Measurements from ENCODE around the gene OXSM.

Gene OXSM

DNA sequence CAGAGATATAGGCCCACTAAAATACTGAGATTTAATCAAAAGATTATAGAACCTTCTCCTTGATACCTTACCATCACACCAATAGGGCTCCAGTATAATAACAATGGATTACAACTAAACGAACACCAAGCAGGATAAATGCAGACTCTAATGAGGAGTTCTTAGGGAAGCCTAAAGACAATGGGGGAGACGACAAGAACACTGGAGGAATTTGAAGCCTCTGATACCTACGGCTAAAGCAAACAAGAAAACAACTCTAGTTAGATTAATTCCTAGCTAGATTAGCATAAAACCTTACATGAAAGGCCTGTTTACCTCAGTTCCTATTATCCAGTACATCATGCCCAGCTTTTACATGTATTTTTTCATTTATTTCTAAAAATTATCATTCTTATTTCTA is 41.7 kb upstream of the OXSM start:
- no peak for ATAC-seq
- no peak for TF ChIP-seq ZC3H10 (CRISPR knock-in tag; IDR thresholded peaks at IDR 0.05)
- TF ChIP-seq, protein P1, sequence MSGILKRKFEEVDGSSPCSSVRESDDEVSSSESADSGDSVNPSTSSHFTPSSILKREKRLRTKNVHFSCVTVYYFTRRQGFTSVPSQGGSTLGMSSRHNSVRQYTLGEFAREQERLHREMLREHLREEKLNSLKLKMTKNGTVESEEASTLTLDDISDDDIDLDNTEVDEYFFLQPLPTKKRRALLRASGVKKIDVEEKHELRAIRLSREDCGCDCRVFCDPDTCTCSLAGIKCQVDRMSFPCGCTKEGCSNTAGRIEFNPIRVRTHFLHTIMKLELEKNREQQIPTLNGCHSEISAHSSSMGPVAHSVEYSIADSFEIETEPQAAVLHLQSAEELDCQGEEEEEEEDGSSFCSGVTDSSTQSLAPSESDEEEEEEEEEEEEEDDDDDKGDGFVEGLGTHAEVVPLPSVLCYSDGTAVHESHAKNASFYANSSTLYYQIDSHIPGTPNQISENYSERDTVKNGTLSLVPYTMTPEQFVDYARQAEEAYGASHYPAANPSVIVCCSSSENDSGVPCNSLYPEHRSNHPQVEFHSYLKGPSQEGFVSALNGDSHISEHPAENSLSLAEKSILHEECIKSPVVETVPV (CRISPR knock-in tag; IDR thresholded peaks at IDR 0.05): no peak
- no peak for TF ChIP-seq ZFP3 (CRISPR knock-in tag; IDR thresholded peaks at IDR 0.05)
- TF ChIP-seq, protein P2, sequence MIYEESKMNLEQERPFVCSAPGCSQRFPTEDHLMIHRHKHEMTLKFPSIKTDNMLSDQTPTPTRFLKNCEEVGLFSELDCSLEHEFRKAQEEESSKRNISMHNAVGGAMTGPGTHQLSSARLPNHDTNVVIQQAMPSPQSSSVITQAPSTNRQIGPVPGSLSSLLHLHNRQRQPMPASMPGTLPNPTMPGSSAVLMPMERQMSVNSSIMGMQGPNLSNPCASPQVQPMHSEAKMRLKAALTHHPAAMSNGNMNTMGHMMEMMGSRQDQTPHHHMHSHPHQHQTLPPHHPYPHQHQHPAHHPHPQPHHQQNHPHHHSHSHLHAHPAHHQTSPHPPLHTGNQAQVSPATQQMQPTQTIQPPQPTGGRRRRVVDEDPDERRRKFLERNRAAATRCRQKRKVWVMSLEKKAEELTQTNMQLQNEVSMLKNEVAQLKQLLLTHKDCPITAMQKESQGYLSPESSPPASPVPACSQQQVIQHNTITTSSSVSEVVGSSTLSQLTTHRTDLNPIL (CRISPR knock-in tag; IDR thresholded peaks at IDR 0.05; ENCODE audit: low read depth): no peak
- TF ChIP-seq ESRRG (CRISPR knock-in tag; IDR thresholded peaks at IDR 0.05): no peak
- no peak for TF ChIP-seq PPARA (CRISPR knock-in tag; IDR thresholded peaks at IDR 0.05; ENCODE audit: borderline replicate concordance)
- no peak for TF ChIP-seq ZNF565 (CRISPR knock-in tag; conservative IDR thresholded peaks at IDR 0.05; ENCODE audit: low read depth)
- no peak for TF ChIP-seq CSDC2 (CRISPR knock-in tag; IDR thresholded peaks at IDR 0.05)
- TF ChIP-seq ZNF8 (CRISPR knock-in tag; IDR thresholded peaks at IDR 0.05): no peak
- no peak for TF ChIP-seq ZFP30 (CRISPR knock-in tag; IDR thresholded peaks at IDR 0.05)
- no peak for TF ChIP-seq POU6F1 (CRISPR knock-in tag; IDR thresholded peaks at IDR 0.05; ENCODE audit: borderline replicate concordance, low read depth)
- TF ChIP-seq, protein P3, sequence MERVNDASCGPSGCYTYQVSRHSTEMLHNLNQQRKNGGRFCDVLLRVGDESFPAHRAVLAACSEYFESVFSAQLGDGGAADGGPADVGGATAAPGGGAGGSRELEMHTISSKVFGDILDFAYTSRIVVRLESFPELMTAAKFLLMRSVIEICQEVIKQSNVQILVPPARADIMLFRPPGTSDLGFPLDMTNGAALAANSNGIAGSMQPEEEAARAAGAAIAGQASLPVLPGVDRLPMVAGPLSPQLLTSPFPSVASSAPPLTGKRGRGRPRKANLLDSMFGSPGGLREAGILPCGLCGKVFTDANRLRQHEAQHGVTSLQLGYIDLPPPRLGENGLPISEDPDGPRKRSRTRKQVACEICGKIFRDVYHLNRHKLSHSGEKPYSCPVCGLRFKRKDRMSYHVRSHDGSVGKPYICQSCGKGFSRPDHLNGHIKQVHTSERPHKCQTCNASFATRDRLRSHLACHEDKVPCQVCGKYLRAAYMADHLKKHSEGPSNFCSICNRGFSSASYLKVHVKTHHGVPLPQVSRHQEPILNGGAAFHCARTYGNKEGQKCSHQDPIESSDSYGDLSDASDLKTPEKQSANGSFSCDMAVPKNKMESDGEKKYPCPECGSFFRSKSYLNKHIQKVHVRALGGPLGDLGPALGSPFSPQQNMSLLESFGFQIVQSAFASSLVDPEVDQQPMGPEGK (CRISPR knock-in tag; IDR thresholded peaks at IDR 0.05; ENCODE audit: borderline replicate concordance): no peak
- TF ChIP-seq ARNTL (CRISPR knock-in tag; IDR thresholded peaks at IDR 0.05; ENCODE audit: borderline replicate concordance, low read depth): no peak
- no peak for TF ChIP-seq ISL1 (CRISPR knock-in tag; IDR thresholded peaks at IDR 0.05)
- TF ChIP-seq GLIS3 (CRISPR knock-in tag; IDR thresholded peaks at IDR 0.05): no peak
- TF ChIP-seq BACH2 (CRISPR knock-in tag; IDR thresholded peaks at IDR 0.05; ENCODE audit: borderline replicate concordance): no peak
- no peak for TF ChIP-seq ZNF70 (CRISPR knock-in tag; IDR thresholded peaks at IDR 0.05)
- no peak for TF ChIP-seq TOX (CRISPR knock-in tag; IDR thresholded peaks at IDR 0.05; ENCODE audit: borderline replicate concordance)
- no peak for TF ChIP-seq RARB (CRISPR knock-in tag; IDR thresholded peaks at IDR 0.05)

DNA sequence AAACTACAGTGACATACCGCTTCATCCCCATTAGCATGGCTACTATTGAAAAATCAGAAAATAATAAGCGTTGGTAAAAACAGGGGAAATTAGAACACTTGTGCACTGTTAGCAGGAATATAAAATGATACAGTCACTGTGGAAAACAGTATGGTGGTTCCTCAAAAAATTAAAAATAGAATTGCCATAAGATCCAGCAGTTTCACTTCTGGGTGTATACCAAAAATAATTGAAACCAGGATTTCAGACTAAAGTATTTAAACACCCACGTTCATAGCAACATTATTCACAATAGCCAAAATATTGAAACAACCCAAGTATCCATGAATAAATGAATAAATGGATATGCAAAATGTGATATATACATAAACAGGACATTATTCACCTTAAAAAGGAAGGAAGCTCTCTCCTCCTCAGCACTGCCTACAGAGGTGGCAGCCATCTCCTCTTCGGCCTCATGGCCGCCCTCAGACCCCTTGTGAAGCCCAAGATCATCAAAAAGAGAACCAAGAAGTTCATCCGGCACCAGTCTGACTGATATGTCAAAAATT is 40.8 kb upstream of the OXSM start:
- no peak for ATAC-seq
- TF ChIP-seq TOX (CRISPR knock-in tag; IDR thresholded peaks at IDR 0.05; ENCODE audit: borderline replicate concordance) (no peak), PPARA (CRISPR knock-in tag; IDR thresholded peaks at IDR 0.05; ENCODE audit: borderline replicate concordance) (no peak), POU6F1 (CRISPR knock-in tag; IDR thresholded peaks at IDR 0.05; ENCODE audit: borderline replicate concordance, low read depth) (no peak), ESRRG (CRISPR knock-in tag; IDR thresholded peaks at IDR 0.05) (no peak), ZFP3 (CRISPR knock-in tag; IDR thresholded peaks at IDR 0.05) (no peak)

GRCh38 chr3:25751048-25751447 is 38.8 kb upstream of the OXSM start:
- TF ChIP-seq, protein P1 (CRISPR knock-in tag; IDR thresholded peaks at IDR 0.05): no peak
- TF ChIP-seq, protein P3 (CRISPR knock-in tag; IDR thresholded peaks at IDR 0.05; ENCODE audit: borderline replicate concordance): no peak
- TF ChIP-seq BACH2 (CRISPR knock-in tag; IDR thresholded peaks at IDR 0.05; ENCODE audit: borderline replicate concordance) (no peak), TOX (CRISPR knock-in tag; IDR thresholded peaks at IDR 0.05; ENCODE audit: borderline replicate concordance) (no peak), ZNF8 (CRISPR knock-in tag; IDR thresholded peaks at IDR 0.05) (no peak)
- ATAC-seq: no peak

All from SK-N-SH treated with all-trans-retinoic acid at 6 μM for 48 hours (cell line).